GM19099 (cell line): ENCODE data around the gene MARCHF9.

Experiments
- POLR2A ChIP-seq: IDR thresholded peaks from 3 replicates; pipeline ENCODE4 v1.6.1; 2011; ENCODE audit warnings: low read depth; ENCODE audit not compliant: insufficient read length; ENCODE audit errors: extremely low read depth

Gene MARCHF9

GRCh38 chr12:57722716-57723629 lies 31.9 kb upstream of the MARCHF9 start:
- TF ChIP-seq POLR2A = no peak

- TF ChIP-seq POLR2A = no peak
These were observed 31.3 kb upstream of the MARCHF9 start for GRCh38 chr12:57723630-57723962.

GRCh38 chr12:57724003-57724935 lies 30.6 kb upstream of the MARCHF9 start:
- no peak for TF ChIP-seq POLR2A

- no peak for TF ChIP-seq POLR2A
These were observed 29.8 kb upstream of the MARCHF9 start for GRCh38 chr12:57724936-57725740.

GRCh38 chr12:57725851-57726150 lies 29.1 kb upstream of the MARCHF9 start:
- no peak for TF ChIP-seq POLR2A

GRCh38 chr12:57726151-57726883 lies 28.6 kb upstream of the MARCHF9 start:
- no peak for TF ChIP-seq POLR2A

GRCh38 chr12:57726884-57727757 lies 27.8 kb upstream of the MARCHF9 start:
- TF ChIP-seq POLR2A = no peak

GRCh38 chr12:57727758-57728395 lies 27.0 kb upstream of the MARCHF9 start:
- no peak for TF ChIP-seq POLR2A

- TF ChIP-seq POLR2A = no peak
These were observed 25.5 kb upstream of the MARCHF9 start for GRCh38 chr12:57729321-57729844.

- TF ChIP-seq POLR2A = no peak
These were observed 24.4 kb upstream of the MARCHF9 start for GRCh38 chr12:57730336-57731067.

GRCh38 chr12:57731411-57732080 lies 23.4 kb upstream of the MARCHF9 start:
- TF ChIP-seq POLR2A = no peak

GRCh38 chr12:57732270-57732669 lies 22.6 kb upstream of the MARCHF9 start:
- no peak for TF ChIP-seq POLR2A
